Colonic mucosa (tissue), 4 donors: ENCODE measurements around the gene GNG7. TPM values are rescaled to one million over a fixed set of nuclear protein-coding genes. Genes with fewer than 3 reads are reported as not detected.

Source experiments
- DNase-seq: peaks from one replicate; pipeline ENCODE4 v3.0.0-alpha.2; 2020
- H3K27ac ChIP-seq: fragments of 200-600 bp; one replicate; pipeline ENCODE4 v1.8.0; 2021
- H3K27me3 ChIP-seq: fragments of 200-600 bp; one replicate; pipeline ENCODE4 v1.8.0; 2021
- H3K36me3 ChIP-seq: fragments of 200-600 bp; one replicate; pipeline ENCODE4 v1.8.0; 2021
- H3K4me1 ChIP-seq: fragments of 200-600 bp; one replicate; pipeline ENCODE4 v1.8.0; 2021; ENCODE audit warnings: mild to moderate bottlenecking
- H3K4me3 ChIP-seq: fragments of 200-600 bp; one replicate; pipeline ENCODE4 v1.8.0; 2021
- H3K9ac ChIP-seq, 2 donors: one replicate each; pipeline ENCODE4 v1.7.0; 2013; ENCODE audit warnings: control low read depth in 2 of 2, low read depth in 2 of 2, low read length in 2 of 2
- H3K9me3 ChIP-seq: fragments of 200-600 bp; one replicate; pipeline ENCODE4 v1.8.0; 2021
- intact Hi-C: fragments of 100-400 bp; cut with DNase I; formaldehyde crosslinking; loops from one replicate; pipeline ENCODE4 v1.14.1; 2022
- total RNA-seq, 2 donors: library from RNA; stranded (reverse); fragmentation: NEBNext Ultra II Directional in 1 of 2; extraction: Animal tissue kit (Norgen Biotek cat#: 25700) in 1 of 2; gene quantifications; one replicate each; pipeline ENCODE4 v1.2.1, GENCODE V29; 2021
- TF ChIP-seq, protein P1 (sequence below): fragments of 200-600 bp; IDR thresholded peaks from one replicate; pipeline ENCODE4 v1.8.0; 2022; ENCODE audit warnings: antibody characterized with exemption, mild to moderate bottlenecking
- donor health status: healthy.
- donor health status: DM: no; HTN: no; CAD: no.
- donor health status: DM: no; HTN: no; CAD: no.

Gene GNG7
- total RNA-seq, 2 donors from 2014 or later = 1.5 to 3.2 TPM

DNA sequence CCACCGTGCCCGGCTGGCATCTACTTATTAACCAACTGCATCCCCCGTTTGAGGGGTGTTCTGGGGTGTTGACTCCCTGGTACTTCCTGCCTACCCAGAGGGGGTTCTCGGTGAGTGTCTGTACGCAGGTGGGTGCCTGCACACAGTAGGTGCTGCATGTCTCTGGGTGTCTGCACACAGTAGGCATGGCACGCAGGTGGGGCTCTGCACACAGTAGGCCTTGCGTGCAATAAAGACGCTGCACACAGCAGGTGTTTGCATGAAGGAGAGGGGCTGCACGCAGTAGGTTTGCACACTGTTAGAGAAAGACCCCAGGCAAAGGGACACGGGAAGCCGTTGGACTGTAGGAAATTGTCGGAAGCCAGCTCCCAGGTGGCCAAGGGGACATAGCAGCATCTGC is 215.4 kb downstream of the GNG7 start:
- H3K36me3 ChIP-seq = no peaks in the 10 kb centered on the region
- no peak for DNase-seq
- H3K9me3 ChIP-seq = no peaks in the 10 kb centered on the region
- TF ChIP-seq, protein P1, sequence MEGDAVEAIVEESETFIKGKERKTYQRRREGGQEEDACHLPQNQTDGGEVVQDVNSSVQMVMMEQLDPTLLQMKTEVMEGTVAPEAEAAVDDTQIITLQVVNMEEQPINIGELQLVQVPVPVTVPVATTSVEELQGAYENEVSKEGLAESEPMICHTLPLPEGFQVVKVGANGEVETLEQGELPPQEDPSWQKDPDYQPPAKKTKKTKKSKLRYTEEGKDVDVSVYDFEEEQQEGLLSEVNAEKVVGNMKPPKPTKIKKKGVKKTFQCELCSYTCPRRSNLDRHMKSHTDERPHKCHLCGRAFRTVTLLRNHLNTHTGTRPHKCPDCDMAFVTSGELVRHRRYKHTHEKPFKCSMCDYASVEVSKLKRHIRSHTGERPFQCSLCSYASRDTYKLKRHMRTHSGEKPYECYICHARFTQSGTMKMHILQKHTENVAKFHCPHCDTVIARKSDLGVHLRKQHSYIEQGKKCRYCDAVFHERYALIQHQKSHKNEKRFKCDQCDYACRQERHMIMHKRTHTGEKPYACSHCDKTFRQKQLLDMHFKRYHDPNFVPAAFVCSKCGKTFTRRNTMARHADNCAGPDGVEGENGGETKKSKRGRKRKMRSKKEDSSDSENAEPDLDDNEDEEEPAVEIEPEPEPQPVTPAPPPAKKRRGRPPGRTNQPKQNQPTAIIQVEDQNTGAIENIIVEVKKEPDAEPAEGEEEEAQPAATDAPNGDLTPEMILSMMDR = no peak
- no peak overlapping the region for H3K4me3 ChIP-seq
- peaks cover 26% of the 10 kb centered on the region for H3K4me1 ChIP-seq
- intact Hi-C loops = no loop called here
- no peak overlapping the region for H3K27ac ChIP-seq
- H3K9ac ChIP-seq = no peak overlapping the region
- H3K27me3 ChIP-seq = peaks cover 4% of the 10 kb centered on the region

DNA sequence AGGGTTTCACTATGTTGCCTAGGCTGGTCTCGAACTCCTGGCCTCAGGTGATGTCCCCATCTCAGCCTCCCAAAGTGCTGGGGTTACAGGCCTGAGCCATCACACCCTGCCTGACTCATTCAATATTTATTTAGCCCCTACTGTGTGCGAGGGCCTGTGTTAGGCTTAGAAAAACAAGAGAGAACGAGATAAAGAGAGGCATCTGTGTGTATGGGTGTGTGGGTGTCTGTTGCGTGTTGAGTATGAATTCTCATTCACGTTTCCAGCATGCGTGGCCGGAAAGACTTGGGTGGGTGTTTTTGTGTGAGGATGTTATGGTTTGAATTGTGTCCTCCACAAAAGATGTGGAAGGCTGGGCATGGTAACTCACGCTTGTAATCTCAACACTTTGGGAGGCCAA is 217.1 kb downstream of the GNG7 start:
- Histone ChIP-seq H3K9ac (no peak overlapping the region), H3K4me3 (no peak overlapping the region), H3K27ac (no peak overlapping the region), H3K27me3 (peaks cover 4% of the 10 kb centered on the region), H3K9me3 (no peaks in the 10 kb centered on the region), H3K4me1 (peaks cover 14% of the 10 kb centered on the region), H3K36me3 (no peaks in the 10 kb centered on the region)
- DNase-seq = no peak
- TF ChIP-seq, protein P1 = no peak
- intact Hi-C loops = no loop called here

DNA sequence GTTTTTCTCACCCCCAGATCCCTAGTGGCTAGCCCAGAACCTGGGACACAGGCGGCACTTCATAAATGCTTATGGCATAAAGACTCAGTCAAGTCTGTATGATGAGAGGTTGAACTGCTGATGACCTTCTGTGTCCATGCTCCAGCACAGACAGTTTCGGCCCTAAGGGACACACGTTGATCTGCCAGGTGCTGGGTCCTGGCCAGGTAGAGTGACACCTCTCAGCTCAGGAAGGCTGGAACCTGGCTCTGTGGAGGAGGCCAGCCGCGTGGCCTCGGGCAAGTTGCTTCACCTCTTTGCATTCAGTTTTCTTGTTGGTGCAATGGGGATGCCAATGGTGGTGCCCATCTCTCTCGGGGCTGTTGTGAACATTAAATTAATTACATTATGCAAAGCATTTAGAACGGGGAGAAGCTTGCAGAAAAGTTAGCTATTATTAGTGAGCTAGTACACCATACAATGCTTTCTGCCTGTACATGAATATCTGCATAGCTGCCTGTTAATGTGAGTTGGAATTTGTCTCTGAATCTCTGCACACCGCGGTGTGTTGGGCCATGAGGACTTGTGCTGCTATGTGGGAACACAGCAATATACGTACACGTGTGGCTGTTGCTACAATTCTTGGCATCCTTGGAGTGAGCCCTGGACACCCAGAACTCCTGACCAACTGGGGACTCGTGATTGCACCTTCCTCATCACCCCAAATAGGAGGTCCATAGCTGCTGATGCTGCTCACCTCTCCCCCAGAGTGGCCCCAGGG is 218.1 kb downstream of the GNG7 start:
- H3K4me3 ChIP-seq = no peak overlapping the region
- H3K36me3 ChIP-seq = no peaks in the 10 kb centered on the region
- TF ChIP-seq, protein P1 = no peak
- intact Hi-C loops = no loop called here
- H3K4me1 ChIP-seq = peaks cover 8% of the 10 kb centered on the region
- DNase-seq = no peak
- no peak overlapping the region for H3K27ac ChIP-seq
- peaks cover 1% of the 10 kb centered on the region for H3K27me3 ChIP-seq
- H3K9me3 ChIP-seq = no peaks in the 10 kb centered on the region
- no peak overlapping the region for H3K9ac ChIP-seq

DNA sequence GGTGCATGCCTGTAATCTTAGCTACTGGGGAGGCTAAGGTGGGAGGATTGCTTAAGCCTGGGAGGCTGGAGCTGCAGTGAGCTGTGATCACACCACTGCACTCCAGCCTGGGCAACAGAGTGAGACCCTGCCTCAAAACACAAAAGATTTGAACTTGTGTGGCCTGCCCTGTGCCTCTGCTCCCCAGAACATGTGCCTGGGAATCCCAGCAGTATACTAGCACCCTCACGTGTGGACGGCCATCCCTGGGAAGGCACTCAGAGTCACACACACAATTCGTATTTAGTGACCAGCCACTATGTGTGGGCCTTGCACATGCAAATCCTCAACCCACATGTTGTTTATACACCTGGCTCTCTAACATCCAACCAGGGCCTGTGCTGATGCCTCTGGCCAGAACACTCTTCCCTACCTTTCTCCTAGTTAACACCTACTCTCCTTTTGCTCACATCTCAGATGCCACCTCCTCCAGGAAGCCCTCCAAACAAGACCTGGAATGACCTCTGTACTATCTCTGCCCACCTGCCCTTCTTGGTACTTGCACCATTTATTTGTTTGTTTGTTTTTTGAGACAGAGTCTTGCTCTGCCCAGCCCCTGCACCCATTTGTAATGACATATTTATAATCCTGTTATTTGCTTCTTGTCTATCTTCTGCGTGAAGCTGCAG is 218.9 kb downstream of the GNG7 start:
- Histone ChIP-seq H3K36me3 (no peaks in the 10 kb centered on the region), H3K4me3 (no peak overlapping the region), H3K9ac (no peak overlapping the region), H3K27ac (no peak overlapping the region), H3K9me3 (no peaks in the 10 kb centered on the region), H3K27me3 (no peaks in the 10 kb centered on the region), H3K4me1 (peaks cover 4% of the 10 kb centered on the region)
- TF ChIP-seq, protein P1 = no peak
- DNase-seq = no peak
- intact Hi-C loops = no loop called here

DNA sequence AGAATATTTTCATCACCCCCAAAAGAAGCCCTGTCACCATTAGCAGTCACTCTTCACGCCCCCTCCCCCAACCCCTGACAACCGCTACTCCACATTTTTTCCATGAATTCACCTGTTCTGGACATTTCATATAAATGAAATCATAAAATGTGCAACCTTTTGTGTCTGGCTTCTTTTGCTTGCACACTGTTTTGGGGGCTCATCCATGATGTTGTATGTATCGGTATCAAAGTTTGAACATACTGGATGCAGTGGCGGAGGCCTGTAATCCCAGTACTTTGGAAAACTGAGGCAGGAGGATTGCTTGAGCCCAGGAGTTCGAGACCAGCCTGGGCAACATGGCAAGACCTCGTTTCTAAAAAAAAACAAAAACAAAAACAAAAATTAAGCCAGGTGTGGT is 219.4 kb downstream of the GNG7 start:
- TF ChIP-seq, protein P1 = no peak
- no peaks in the 10 kb centered on the region for H3K9me3 ChIP-seq
- no peak overlapping the region for H3K4me3 ChIP-seq
- no peaks in the 10 kb centered on the region for H3K27me3 ChIP-seq
- no peak overlapping the region for H3K27ac ChIP-seq
- no peaks in the 10 kb centered on the region for H3K36me3 ChIP-seq
- no peak overlapping the region for H3K9ac ChIP-seq
- intact Hi-C loops = no loop called here
- DNase-seq = no peak
- H3K4me1 ChIP-seq = no peaks in the 10 kb centered on the region
